Measurements from ENCODE around the gene ADGRG1.

Gene ADGRG1

GRCh38 chr16:57652695-57653471, 24.5 kb downstream of the ADGRG1 start:
- H3K27ac Mint-ChIP-seq = no peak overlapping the region

GRCh38 chr16:57653936-57654335, 25.5 kb downstream of the ADGRG1 start:
- no peak overlapping the region for H3K4me3 Mint-ChIP-seq

More at GRCh38 chr16:57652695-57653471, 24.5 kb downstream of the ADGRG1 start:
- H3K4me3 Mint-ChIP-seq = no peak overlapping the region
- no peaks in the 10 kb centered on the region for H3K27me3 Mint-ChIP-seq (ENCODE audit: low read depth)
- H3K36me3 Mint-ChIP-seq (ENCODE audit: low read depth) = no peaks in the 10 kb centered on the region
- peaks cover 22% of the 10 kb centered on the region for H3K4me1 Mint-ChIP-seq (ENCODE audit: low read depth)
- no peaks in the 10 kb centered on the region for H3K9me3 Mint-ChIP-seq

GRCh38 chr16:57656342-57656955, 28.0 kb downstream of the ADGRG1 start:
- H3K27ac Mint-ChIP-seq = no peak overlapping the region

More at GRCh38 chr16:57653936-57654335, 25.5 kb downstream of the ADGRG1 start:
- Mint-ChIP-seq H3K9me3 (no peaks in the 10 kb centered on the region), H3K36me3 (ENCODE audit: low read depth) (no peaks in the 10 kb centered on the region), H3K27me3 (ENCODE audit: low read depth) (no peaks in the 10 kb centered on the region), H3K4me1 (ENCODE audit: low read depth) (peaks cover 14% of the 10 kb centered on the region), H3K27ac (no peak overlapping the region)

GRCh38 chr16:57657228-57657627, 28.8 kb downstream of the ADGRG1 start:
- Mint-ChIP-seq H3K9me3 (no peaks in the 10 kb centered on the region), H3K27me3 (ENCODE audit: low read depth) (no peaks in the 10 kb centered on the region), H3K27ac (no peak overlapping the region), H3K36me3 (ENCODE audit: low read depth) (no peaks in the 10 kb centered on the region), H3K4me3 (no peak overlapping the region), H3K4me1 (ENCODE audit: low read depth) (peaks cover 2% of the 10 kb centered on the region)

More at GRCh38 chr16:57656342-57656955, 28.0 kb downstream of the ADGRG1 start:
- Mint-ChIP-seq H3K36me3 (ENCODE audit: low read depth) (no peaks in the 10 kb centered on the region), H3K27me3 (ENCODE audit: low read depth) (no peaks in the 10 kb centered on the region), H3K4me1 (ENCODE audit: low read depth) (peaks cover 9% of the 10 kb centered on the region), H3K9me3 (no peaks in the 10 kb centered on the region), H3K4me3 (no peak overlapping the region)

GRCh38 chr16:57658130-57658877, 29.9 kb downstream of the ADGRG1 start:
- Mint-ChIP-seq H3K27ac (no peak overlapping the region), H3K36me3 (ENCODE audit: low read depth) (no peaks in the 10 kb centered on the region), H3K4me1 (ENCODE audit: low read depth) (peaks cover 2% of the 10 kb centered on the region), H3K27me3 (ENCODE audit: low read depth) (no peaks in the 10 kb centered on the region), H3K9me3 (no peaks in the 10 kb centered on the region), H3K4me3 (no peak overlapping the region)

GRCh38 chr16:57658878-57659674, 30.6 kb downstream of the ADGRG1 start:
- H3K4me3 Mint-ChIP-seq = no peak overlapping the region
- H3K27me3 Mint-ChIP-seq (ENCODE audit: low read depth) = no peaks in the 10 kb centered on the region
- H3K4me1 Mint-ChIP-seq (ENCODE audit: low read depth) = peaks cover 2% of the 10 kb centered on the region
- H3K9me3 Mint-ChIP-seq = no peaks in the 10 kb centered on the region
- H3K27ac Mint-ChIP-seq = no peak overlapping the region
- no peaks in the 10 kb centered on the region for H3K36me3 Mint-ChIP-seq (ENCODE audit: low read depth)

GRCh38 chr16:57660715-57661463, 32.5 kb downstream of the ADGRG1 start:
- H3K27ac Mint-ChIP-seq = no peak overlapping the region
- H3K4me1 Mint-ChIP-seq (ENCODE audit: low read depth) = peaks cover 2% of the 10 kb centered on the region
- no peaks in the 10 kb centered on the region for H3K27me3 Mint-ChIP-seq (ENCODE audit: low read depth)
- no peaks in the 10 kb centered on the region for H3K36me3 Mint-ChIP-seq (ENCODE audit: low read depth)
- no peak overlapping the region for H3K4me3 Mint-ChIP-seq
- H3K9me3 Mint-ChIP-seq = no peaks in the 10 kb centered on the region

GRCh38 chr16:57661510-57661909, 33.1 kb downstream of the ADGRG1 start:
- H3K36me3 Mint-ChIP-seq (ENCODE audit: low read depth) = no peaks in the 10 kb centered on the region
- H3K4me1 Mint-ChIP-seq (ENCODE audit: low read depth) = no peaks in the 10 kb centered on the region
- no peak overlapping the region for H3K27ac Mint-ChIP-seq
- no peaks in the 10 kb centered on the region for H3K9me3 Mint-ChIP-seq
- no peaks in the 10 kb centered on the region for H3K27me3 Mint-ChIP-seq (ENCODE audit: low read depth)
- H3K4me3 Mint-ChIP-seq = no peak overlapping the region

- Mint-ChIP-seq H3K4me3 (no peak overlapping the region), H3K27me3 (ENCODE audit: low read depth) (no peaks in the 10 kb centered on the region), H3K27ac (no peak overlapping the region), H3K4me1 (ENCODE audit: low read depth) (no peaks in the 10 kb centered on the region), H3K9me3 (no peaks in the 10 kb centered on the region), H3K36me3 (ENCODE audit: low read depth) (no peaks in the 10 kb centered on the region)
These were observed 33.8 kb downstream of the ADGRG1 start for GRCh38 chr16:57661936-57662906.

GRCh38 chr16:57663436-57663835, 35.0 kb downstream of the ADGRG1 start:
- Mint-ChIP-seq H3K9me3 (no peaks in the 10 kb centered on the region), H3K4me3 (no peak overlapping the region), H3K27me3 (ENCODE audit: low read depth) (no peaks in the 10 kb centered on the region), H3K4me1 (ENCODE audit: low read depth) (no peaks in the 10 kb centered on the region), H3K36me3 (ENCODE audit: low read depth) (no peaks in the 10 kb centered on the region), H3K27ac (no peak overlapping the region)

- H3K36me3 Mint-ChIP-seq (ENCODE audit: low read depth) = no peaks in the 10 kb centered on the region
- H3K27ac Mint-ChIP-seq = no peak overlapping the region
These were observed 35.7 kb downstream of the ADGRG1 start for GRCh38 chr16:57663917-57664661.

GRCh38 chr16:57664662-57665025, 36.2 kb downstream of the ADGRG1 start:
- H3K36me3 Mint-ChIP-seq (ENCODE audit: low read depth) = no peaks in the 10 kb centered on the region
- H3K4me3 Mint-ChIP-seq = no peak overlapping the region
- H3K9me3 Mint-ChIP-seq = no peaks in the 10 kb centered on the region
- H3K4me1 Mint-ChIP-seq (ENCODE audit: low read depth) = no peaks in the 10 kb centered on the region
- H3K27ac Mint-ChIP-seq = no peak overlapping the region
- H3K27me3 Mint-ChIP-seq (ENCODE audit: low read depth) = peaks cover 2% of the 10 kb centered on the region

More at GRCh38 chr16:57663917-57664661, 35.7 kb downstream of the ADGRG1 start:
- Mint-ChIP-seq H3K27me3 (ENCODE audit: low read depth) (no peaks in the 10 kb centered on the region), H3K9me3 (no peaks in the 10 kb centered on the region), H3K4me3 (no peak overlapping the region), H3K4me1 (ENCODE audit: low read depth) (no peaks in the 10 kb centered on the region)
